ENCODE measurements around the gene GADD45A. TPM values are rescaled to one million over a fixed set of nuclear protein-coding genes. Genes with fewer than 3 reads are reported as not detected.

The GADD45A gene
- total RNA-seq, 1 donor from 2014 or later, result 247 TPM

- TF ChIP-seq, protein P1, sequence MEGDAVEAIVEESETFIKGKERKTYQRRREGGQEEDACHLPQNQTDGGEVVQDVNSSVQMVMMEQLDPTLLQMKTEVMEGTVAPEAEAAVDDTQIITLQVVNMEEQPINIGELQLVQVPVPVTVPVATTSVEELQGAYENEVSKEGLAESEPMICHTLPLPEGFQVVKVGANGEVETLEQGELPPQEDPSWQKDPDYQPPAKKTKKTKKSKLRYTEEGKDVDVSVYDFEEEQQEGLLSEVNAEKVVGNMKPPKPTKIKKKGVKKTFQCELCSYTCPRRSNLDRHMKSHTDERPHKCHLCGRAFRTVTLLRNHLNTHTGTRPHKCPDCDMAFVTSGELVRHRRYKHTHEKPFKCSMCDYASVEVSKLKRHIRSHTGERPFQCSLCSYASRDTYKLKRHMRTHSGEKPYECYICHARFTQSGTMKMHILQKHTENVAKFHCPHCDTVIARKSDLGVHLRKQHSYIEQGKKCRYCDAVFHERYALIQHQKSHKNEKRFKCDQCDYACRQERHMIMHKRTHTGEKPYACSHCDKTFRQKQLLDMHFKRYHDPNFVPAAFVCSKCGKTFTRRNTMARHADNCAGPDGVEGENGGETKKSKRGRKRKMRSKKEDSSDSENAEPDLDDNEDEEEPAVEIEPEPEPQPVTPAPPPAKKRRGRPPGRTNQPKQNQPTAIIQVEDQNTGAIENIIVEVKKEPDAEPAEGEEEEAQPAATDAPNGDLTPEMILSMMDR (IDR thresholded peaks at IDR 0.05; ENCODE audit: insufficient read depth, low read length, poor library complexity, severe bottlenecking), result no peak
- H3K4me3 ChIP-seq (ENCODE audit: low read depth, low read length), result no peak overlapping the region
- DNase-seq (ENCODE audit: low read depth), result no peak
- no peaks in the 10 kb centered on the region for H3K36me3 ChIP-seq (ENCODE audit: control insufficient read depth, insufficient read depth, low read length)
- H3K27me3 ChIP-seq (ENCODE audit: control insufficient read depth, insufficient read depth, low read length), result no peaks in the 10 kb centered on the region
Measured at GRCh38 chr1:67673468-67674201, 11.4 kb upstream of the GADD45A start.

GRCh38 chr1:67674260-67675011 lies 10.6 kb upstream of the GADD45A start:
- TF ChIP-seq, protein P1 (IDR thresholded peaks at IDR 0.05; ENCODE audit: insufficient read depth, low read length, poor library complexity, severe bottlenecking), result no peak
- no peak for DNase-seq (ENCODE audit: low read depth)
- Histone ChIP-seq H3K27me3 (ENCODE audit: control insufficient read depth, insufficient read depth, low read length) (no peaks in the 10 kb centered on the region), H3K36me3 (ENCODE audit: control insufficient read depth, insufficient read depth, low read length) (no peaks in the 10 kb centered on the region), H3K4me3 (ENCODE audit: low read depth, low read length) (no peak overlapping the region)

DNA sequence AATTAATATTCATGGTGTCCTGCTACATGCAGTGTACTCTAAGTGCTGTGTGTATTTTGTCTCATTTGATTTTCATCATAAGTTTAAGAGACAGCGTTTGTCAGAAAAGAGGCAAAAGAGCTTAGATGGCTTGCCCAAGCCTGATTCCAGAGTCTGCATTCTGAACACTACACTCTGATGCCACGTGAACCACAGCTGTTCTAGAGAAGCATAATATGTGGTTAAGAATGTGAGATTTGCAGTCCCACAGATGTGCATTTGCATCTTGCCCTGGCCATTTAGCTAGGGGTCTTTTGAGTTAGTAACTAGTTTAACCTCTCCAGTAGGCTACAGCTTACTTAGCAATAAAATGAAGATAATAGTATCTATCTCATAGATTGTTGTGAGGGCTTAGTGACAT lies 9.2 kb upstream of the GADD45A start:
- TF ChIP-seq, protein P1 (IDR thresholded peaks at IDR 0.05; ENCODE audit: insufficient read depth, low read length, poor library complexity, severe bottlenecking), result no peak

GRCh38 chr1:67676287-67676686 lies 8.7 kb upstream of the GADD45A start:
- no peak for DNase-seq (ENCODE audit: low read depth)
- H3K36me3 ChIP-seq (ENCODE audit: control insufficient read depth, insufficient read depth, low read length), result no peaks in the 10 kb centered on the region
- no peak overlapping the region for H3K4me3 ChIP-seq (ENCODE audit: low read depth, low read length)
- TF ChIP-seq, protein P1 (IDR thresholded peaks at IDR 0.05; ENCODE audit: insufficient read depth, low read length, poor library complexity, severe bottlenecking), result no peak
- no peaks in the 10 kb centered on the region for H3K27me3 ChIP-seq (ENCODE audit: control insufficient read depth, insufficient read depth, low read length)

More for the DNA sequence above, 9.2 kb upstream of the GADD45A start:
- H3K4me3 ChIP-seq (ENCODE audit: low read depth, low read length), result no peak overlapping the region
- no peaks in the 10 kb centered on the region for H3K36me3 ChIP-seq (ENCODE audit: control insufficient read depth, insufficient read depth, low read length)
- DNase-seq (ENCODE audit: low read depth), result no peak
- H3K27me3 ChIP-seq (ENCODE audit: control insufficient read depth, insufficient read depth, low read length), result no peaks in the 10 kb centered on the region

GRCh38 chr1:67676946-67677345 lies 8.1 kb upstream of the GADD45A start:
- H3K36me3 ChIP-seq (ENCODE audit: control insufficient read depth, insufficient read depth, low read length), result no peaks in the 10 kb centered on the region
- H3K27me3 ChIP-seq (ENCODE audit: control insufficient read depth, insufficient read depth, low read length), result no peaks in the 10 kb centered on the region
- TF ChIP-seq, protein P1 (IDR thresholded peaks at IDR 0.05; ENCODE audit: insufficient read depth, low read length, poor library complexity, severe bottlenecking), result no peak
- no peak for DNase-seq (ENCODE audit: low read depth)
- H3K4me3 ChIP-seq (ENCODE audit: low read depth, low read length), result no peak overlapping the region

Measured in kidney epithelial cell (primary cell).